Measurements from ENCODE around the gene LRRC4.

The LRRC4 gene

DNA sequence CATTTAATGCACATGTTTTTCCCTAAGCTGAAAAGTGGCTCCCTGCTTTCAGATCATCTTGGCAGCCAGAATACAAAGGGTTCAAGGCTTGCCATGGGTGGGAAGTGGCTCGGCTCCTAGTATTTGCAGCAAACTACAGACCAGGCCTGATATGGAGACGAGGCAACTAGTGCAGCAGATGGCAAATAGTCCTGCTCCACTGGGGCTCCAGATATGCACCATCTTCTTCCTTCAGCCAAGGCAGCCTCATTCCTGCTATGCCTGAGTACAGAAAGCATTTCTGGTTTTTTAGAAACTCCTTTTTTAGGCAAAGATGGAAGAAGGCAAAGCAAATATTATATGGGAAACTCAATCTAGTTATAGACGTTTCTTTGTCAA is 23.9 kb downstream of the LRRC4 start:
- DNase-seq (ENCODE audit: low read depth): no peak
- TF ChIP-seq, protein P1, sequence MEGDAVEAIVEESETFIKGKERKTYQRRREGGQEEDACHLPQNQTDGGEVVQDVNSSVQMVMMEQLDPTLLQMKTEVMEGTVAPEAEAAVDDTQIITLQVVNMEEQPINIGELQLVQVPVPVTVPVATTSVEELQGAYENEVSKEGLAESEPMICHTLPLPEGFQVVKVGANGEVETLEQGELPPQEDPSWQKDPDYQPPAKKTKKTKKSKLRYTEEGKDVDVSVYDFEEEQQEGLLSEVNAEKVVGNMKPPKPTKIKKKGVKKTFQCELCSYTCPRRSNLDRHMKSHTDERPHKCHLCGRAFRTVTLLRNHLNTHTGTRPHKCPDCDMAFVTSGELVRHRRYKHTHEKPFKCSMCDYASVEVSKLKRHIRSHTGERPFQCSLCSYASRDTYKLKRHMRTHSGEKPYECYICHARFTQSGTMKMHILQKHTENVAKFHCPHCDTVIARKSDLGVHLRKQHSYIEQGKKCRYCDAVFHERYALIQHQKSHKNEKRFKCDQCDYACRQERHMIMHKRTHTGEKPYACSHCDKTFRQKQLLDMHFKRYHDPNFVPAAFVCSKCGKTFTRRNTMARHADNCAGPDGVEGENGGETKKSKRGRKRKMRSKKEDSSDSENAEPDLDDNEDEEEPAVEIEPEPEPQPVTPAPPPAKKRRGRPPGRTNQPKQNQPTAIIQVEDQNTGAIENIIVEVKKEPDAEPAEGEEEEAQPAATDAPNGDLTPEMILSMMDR (IDR thresholded peaks at IDR 0.05; ENCODE audit: control insufficient read depth, insufficient read depth, low read depth, low read length, missing control alignments): no peak
- no peak overlapping the region for H3K4me3 ChIP-seq (ENCODE audit: control insufficient read depth, low read depth, low read length)

DNA sequence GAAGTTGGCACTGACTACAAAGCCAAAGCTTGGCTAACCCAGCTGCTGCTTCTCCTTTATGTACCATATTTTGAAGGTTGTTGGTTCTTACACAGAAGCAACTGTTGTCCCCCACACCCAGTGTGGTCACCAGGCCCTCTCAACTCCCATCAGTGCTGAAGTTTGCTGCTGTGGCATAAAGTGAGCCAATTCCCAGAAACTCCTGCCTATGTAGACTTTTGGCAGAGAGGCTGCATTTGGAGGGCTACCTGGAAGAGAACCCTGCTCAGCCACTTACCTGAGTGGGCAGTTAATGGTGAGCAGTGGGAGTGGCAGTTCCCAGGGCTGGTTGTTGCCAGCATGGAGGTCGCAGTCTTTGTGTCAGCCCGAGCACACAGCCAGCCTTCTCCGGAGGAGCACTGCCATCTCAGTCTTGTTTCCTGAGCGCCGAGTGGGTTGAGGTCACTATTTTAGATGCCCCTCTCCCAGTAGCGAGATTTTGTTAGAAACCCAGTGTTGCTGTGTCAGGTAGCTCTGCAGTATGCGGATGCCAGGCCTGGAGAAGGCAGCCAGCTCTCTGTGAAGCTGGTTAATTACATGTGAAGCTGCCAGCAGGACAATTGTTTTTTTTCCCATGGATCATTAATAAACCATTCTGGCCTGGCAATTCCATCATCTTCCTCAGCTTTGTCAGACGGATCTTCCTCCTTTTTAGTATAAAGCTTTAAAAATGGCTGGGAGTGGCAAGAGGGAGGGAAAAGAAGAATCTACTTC is 24.5 kb downstream of the LRRC4 start:
- H3K4me3 ChIP-seq (ENCODE audit: control insufficient read depth, low read depth, low read length): no peak overlapping the region
- TF ChIP-seq, protein P1 (IDR thresholded peaks at IDR 0.05; ENCODE audit: control insufficient read depth, insufficient read depth, low read depth, low read length, missing control alignments): no peak
- no peak for DNase-seq (ENCODE audit: low read depth)

DNA sequence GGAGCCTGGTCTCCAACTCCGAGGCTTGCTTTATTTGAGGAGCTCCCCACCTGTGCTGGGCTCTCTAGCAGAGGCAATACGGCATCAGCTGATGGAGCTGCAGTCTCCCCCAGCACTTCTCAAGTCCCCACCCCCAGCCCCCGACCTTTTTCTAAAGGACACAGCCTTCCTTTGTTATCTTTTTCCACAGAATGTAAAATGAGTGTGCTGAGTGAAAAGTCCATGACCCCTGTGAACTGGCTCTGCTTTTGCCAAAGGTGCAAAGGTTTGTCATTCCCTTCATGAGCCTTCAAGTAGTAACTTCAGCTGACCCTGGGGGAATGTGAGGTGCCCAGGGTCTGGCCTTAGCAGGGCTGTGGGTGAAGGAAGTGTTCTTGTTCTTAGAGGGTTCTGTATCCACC is 25.5 kb downstream of the LRRC4 start:
- DNase-seq (ENCODE audit: low read depth): no peak
- no peak overlapping the region for H3K4me3 ChIP-seq (ENCODE audit: control insufficient read depth, low read depth, low read length)
- TF ChIP-seq, protein P1 (IDR thresholded peaks at IDR 0.05; ENCODE audit: control insufficient read depth, insufficient read depth, low read depth, low read length, missing control alignments): no peak

DNA sequence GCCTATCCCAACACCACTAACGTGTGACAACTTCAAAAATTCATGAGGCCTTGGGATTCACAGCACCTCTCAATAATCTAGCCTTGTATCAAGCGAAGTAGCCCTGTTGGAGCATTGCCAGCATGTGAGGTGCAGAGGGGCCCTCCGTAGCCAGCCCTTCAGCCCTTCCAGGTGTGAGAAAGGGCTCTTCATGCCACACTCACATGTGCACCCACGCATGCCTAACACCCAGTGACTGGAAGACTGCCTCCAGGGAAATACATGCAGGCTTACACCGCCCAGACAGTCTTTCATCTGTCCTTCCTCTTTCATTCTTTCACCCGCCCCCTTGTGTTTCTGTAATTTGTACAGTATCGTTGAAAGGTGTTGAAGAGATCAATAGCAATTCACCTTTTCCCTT is 26.1 kb downstream of the LRRC4 start:
- DNase-seq (ENCODE audit: low read depth): no peak
- TF ChIP-seq, protein P1 (IDR thresholded peaks at IDR 0.05; ENCODE audit: control insufficient read depth, insufficient read depth, low read depth, low read length, missing control alignments): no peak
- H3K4me3 ChIP-seq (ENCODE audit: control insufficient read depth, low read depth, low read length): no peak overlapping the region

DNA sequence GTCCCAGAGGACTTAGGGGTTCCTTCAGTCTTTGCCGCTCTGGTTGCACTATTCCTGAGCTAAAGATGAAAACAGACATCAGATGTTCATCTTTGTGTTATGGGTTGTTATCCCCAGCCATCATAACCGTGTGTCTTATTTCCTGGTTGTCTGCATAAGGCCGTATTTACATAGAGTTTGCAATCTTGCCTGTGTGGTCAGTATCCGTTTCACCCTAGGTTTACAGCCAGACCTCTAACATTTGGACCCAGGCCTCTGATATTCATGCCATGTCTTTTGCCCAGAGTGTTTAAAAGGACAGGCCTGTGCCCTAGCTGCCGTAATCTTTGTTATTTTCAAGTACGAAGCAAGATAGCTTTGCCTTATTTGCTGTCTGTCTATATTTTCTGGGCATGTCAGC is 26.6 kb downstream of the LRRC4 start:
- H3K4me3 ChIP-seq (ENCODE audit: control insufficient read depth, low read depth, low read length): no peak overlapping the region
- TF ChIP-seq, protein P1 (IDR thresholded peaks at IDR 0.05; ENCODE audit: control insufficient read depth, insufficient read depth, low read depth, low read length, missing control alignments): no peak
- DNase-seq (ENCODE audit: low read depth): no peak

DNA sequence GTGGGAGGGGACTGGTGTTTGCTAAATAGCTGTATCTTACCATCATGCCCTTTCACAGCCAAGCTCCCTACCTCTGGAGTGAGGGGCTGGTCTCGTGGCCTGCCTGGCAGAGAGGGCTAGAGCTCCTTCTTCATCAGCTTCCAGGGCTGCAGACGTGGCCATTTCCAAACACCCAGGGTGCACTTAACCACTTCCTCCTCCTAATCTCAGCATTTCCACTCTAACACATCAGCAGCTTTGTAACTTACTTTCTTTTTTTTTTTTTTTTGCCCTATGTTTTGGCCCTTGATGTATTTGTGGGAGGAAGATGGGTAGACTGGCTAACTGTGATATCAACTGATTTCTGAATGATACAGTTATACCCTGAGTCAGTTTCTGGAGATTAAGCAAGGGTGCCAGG is 27.4 kb downstream of the LRRC4 start:
- H3K4me3 ChIP-seq (ENCODE audit: control insufficient read depth, low read depth, low read length): no peak overlapping the region
- TF ChIP-seq, protein P1 (IDR thresholded peaks at IDR 0.05; ENCODE audit: control insufficient read depth, insufficient read depth, low read depth, low read length, missing control alignments): no peak
- no peak for DNase-seq (ENCODE audit: low read depth)

All from AG09309 (cell line).